Esophagus squamous epithelium (tissue), 5 donors: ENCODE measurements around the gene GALNT10. TPM values are rescaled to one million over a fixed set of nuclear protein-coding genes. Genes with fewer than 3 reads are reported as not detected.

Experiments
- DNase-seq: peaks from one replicate; lab custom pipeline; 2025; lab: John Stamatoyannopoulos, UW
- H3K27ac ChIP-seq, 4 donors: fragments of 200-600 bp; sonication (generic); one replicate each; pipeline ENCODE4 v1.5.1; 2016 to 2019; ENCODE audit warnings: mild to moderate bottlenecking in 1 of 4
- H3K27me3 ChIP-seq, 4 donors: fragments of 200-600 bp; sonication (generic); 1 replicate in 3 of 4; 2 replicates in 1 of 4; pipeline versions ENCODE4 v1.5.1 to v1.6.0; 2017 to 2021; ENCODE audit warnings: antibody characterized with exemption in 1 of 4
- H3K36me3 ChIP-seq, 3 donors: fragments of 200-600 bp; sonication (generic); one replicate each; pipeline ENCODE4 v1.5.1; 2016 to 2019
- H3K4me1 ChIP-seq, 3 donors: fragments of 200-600 bp; sonication (generic); one replicate each; pipeline ENCODE4 v1.5.1; 2017 to 2019
- H3K4me3 ChIP-seq, 4 donors: fragments of 200-600 bp; sonication (generic); 1 replicate in 3 of 4; 2 replicates in 1 of 4; pipeline ENCODE4 v1.5.1; 2016 to 2019; ENCODE audit warnings: mild to moderate bottlenecking in 2 of 4, moderate library complexity in 1 of 4
- H3K9me3 ChIP-seq, 3 donors: fragments of 200-600 bp; sonication (generic); one replicate each; pipeline ENCODE4 v1.5.1; 2016 to 2019
- POLR2A ChIP-seq, 4 donors: fragments of 450-650 bp; IDR thresholded peaks; one replicate each; pipeline ENCODE4 v1.6.1; 2017; ENCODE audit warnings: antibody characterized with exemption in 4 of 4, mild to moderate bottlenecking in 4 of 4, moderate library complexity in 3 of 4
- WGBS, 2 donors: methylation state at CpG; one replicate each; pipeline ENCODE4 v1.1.5; 2018; 5-methylcytosine and 5-hydroxymethylcytosine counted together
- intact Hi-C: fragments of 100-400 bp; cut with DNase I; formaldehyde crosslinking; loops from one replicate; pipeline ENCODE4 v1.15.0; 2022
- total RNA-seq, 4 donors: library from RNA; depleted of rRNA; stranded (reverse); fragments of >200 nt; gene quantifications; one replicate each; pipeline ENCODE4 v1.1.0, GENCODE V29; 2016
- TF ChIP-seq, protein P1 (sequence below), 6 experiments: fragments of 450-650 bp in 4 of 6; fragments of 200-600 bp in 2 of 6; sonication (generic) in 2 of 6; IDR thresholded peaks; one replicate each; pipeline ENCODE4 v1.5.1; 2016 to 2019; ENCODE audit warnings: antibody characterized with exemption in 6 of 6, mild to moderate bottlenecking in 4 of 6, moderate library complexity in 4 of 6
- donor health status: DM: yes; HTN: yes; CAD: no.

GALNT10 gene
- total RNA-seq, 4 donors from 2014 or later = 3.6 to 47.2 (median 9.0) TPM

GRCh38 chr5:154311362-154311761, 120.8 kb downstream of the GALNT10 start:
- TF ChIP-seq POLR2A (IDR thresholded peaks at IDR 0.05) = no peak
- TF ChIP-seq, protein P1, sequence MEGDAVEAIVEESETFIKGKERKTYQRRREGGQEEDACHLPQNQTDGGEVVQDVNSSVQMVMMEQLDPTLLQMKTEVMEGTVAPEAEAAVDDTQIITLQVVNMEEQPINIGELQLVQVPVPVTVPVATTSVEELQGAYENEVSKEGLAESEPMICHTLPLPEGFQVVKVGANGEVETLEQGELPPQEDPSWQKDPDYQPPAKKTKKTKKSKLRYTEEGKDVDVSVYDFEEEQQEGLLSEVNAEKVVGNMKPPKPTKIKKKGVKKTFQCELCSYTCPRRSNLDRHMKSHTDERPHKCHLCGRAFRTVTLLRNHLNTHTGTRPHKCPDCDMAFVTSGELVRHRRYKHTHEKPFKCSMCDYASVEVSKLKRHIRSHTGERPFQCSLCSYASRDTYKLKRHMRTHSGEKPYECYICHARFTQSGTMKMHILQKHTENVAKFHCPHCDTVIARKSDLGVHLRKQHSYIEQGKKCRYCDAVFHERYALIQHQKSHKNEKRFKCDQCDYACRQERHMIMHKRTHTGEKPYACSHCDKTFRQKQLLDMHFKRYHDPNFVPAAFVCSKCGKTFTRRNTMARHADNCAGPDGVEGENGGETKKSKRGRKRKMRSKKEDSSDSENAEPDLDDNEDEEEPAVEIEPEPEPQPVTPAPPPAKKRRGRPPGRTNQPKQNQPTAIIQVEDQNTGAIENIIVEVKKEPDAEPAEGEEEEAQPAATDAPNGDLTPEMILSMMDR (IDR thresholded peaks at IDR 0.05) = no peak
- Histone ChIP-seq H3K9me3 (no peaks in the 10 kb centered on the region), H3K4me3 (no peak overlapping the region), H3K36me3 (no peaks in the 10 kb centered on the region), H3K27ac (no peak overlapping the region), H3K4me1 (no peaks in the 10 kb centered on the region), H3K27me3 (no peaks in the 10 kb centered on the region)
- no peak for DNase-seq
- WGBS, 2 donors = 70 to 74% methylated on average over 4 to 5 of the region's 5 CpGs
- intact Hi-C loops = no loop called here

- no peaks in the 10 kb centered on the region for H3K4me1 ChIP-seq
- no peak for DNase-seq
- no peaks in the 10 kb centered on the region for H3K27me3 ChIP-seq
- no peak overlapping the region for H3K4me3 ChIP-seq
- WGBS, 2 donors = 94 to 100% methylated on average over 2 to 3 of the region's 3 CpGs
- no peak overlapping the region for H3K27ac ChIP-seq
- H3K9me3 ChIP-seq = no peaks in the 10 kb centered on the region
- intact Hi-C loops = no loop called here
- H3K36me3 ChIP-seq = no peaks in the 10 kb centered on the region
- TF ChIP-seq POLR2A (IDR thresholded peaks at IDR 0.05) = no peak
- TF ChIP-seq, protein P1 (IDR thresholded peaks at IDR 0.05) = no peak
Observed at GRCh38 chr5:154312000-154312399, 121.5 kb downstream of the GALNT10 start.

- Histone ChIP-seq H3K27me3 (no peaks in the 10 kb centered on the region), H3K27ac (no peak overlapping the region), H3K4me3 (no peak overlapping the region), H3K4me1 (no peaks in the 10 kb centered on the region), H3K9me3 (no peaks in the 10 kb centered on the region), H3K36me3 (no peaks in the 10 kb centered on the region)
- TF ChIP-seq, protein P1 (IDR thresholded peaks at IDR 0.05) = no peak
- no peak for TF ChIP-seq POLR2A (IDR thresholded peaks at IDR 0.05)
- intact Hi-C loops = no loop called here
- DNase-seq = no peak
Observed at GRCh38 chr5:154312576-154312975, 122.0 kb downstream of the GALNT10 start.

DNA sequence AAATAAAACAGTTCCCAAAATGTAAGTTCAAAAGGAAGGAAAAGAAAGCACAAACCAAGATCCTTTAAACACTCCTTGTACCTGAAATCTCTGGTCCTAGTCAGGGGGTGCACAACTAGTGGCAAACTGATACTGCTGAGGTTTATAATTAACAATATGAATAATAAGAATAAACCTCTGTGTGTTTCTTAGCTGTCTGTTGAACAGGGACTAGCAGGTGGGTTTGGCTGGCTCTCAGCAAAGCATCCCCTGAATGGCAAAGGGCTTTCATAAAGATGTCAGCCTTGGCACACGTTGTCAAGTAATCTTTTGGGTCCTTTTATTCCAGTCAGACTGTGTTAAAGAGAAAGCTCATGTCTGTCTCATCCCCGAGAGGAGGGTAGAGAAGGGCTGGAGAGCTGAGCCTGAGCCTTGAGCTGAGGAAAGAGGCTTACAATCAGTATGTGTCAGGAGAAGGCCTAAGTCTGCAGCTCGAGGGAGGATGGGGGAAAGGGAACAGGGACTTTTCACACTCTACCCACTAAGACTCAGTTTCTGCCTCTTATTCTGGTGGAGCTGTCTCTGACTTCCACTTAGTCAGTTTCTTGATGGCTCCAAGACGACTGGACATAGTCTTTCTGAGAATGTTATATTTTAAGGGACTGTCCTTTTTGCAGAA, 123.0 kb downstream of the GALNT10 start:
- H3K4me1 ChIP-seq = no peaks in the 10 kb centered on the region
- H3K27ac ChIP-seq = no peak overlapping the region
- intact Hi-C loops = no loop called here
- no peaks in the 10 kb centered on the region for H3K36me3 ChIP-seq
- no peak for DNase-seq
- WGBS, 2 donors = 60 to 77% methylated on average over 3 to 4 of the region's 4 CpGs
- H3K4me3 ChIP-seq = no peak overlapping the region
- no peaks in the 10 kb centered on the region for H3K27me3 ChIP-seq
- TF ChIP-seq, protein P1 (IDR thresholded peaks at IDR 0.05) = no peak
- no peak for TF ChIP-seq POLR2A (IDR thresholded peaks at IDR 0.05)
- H3K9me3 ChIP-seq = no peaks in the 10 kb centered on the region

- no peaks in the 10 kb centered on the region for H3K4me1 ChIP-seq
- TF ChIP-seq, protein P1 (IDR thresholded peaks at IDR 0.05) = no peak
- no peak for TF ChIP-seq POLR2A (IDR thresholded peaks at IDR 0.05)
- WGBS, 2 donors = 73 to 90% methylated on average over 3 of the region's 3 CpGs
Observed at GRCh38 chr5:154315196-154315595, 124.7 kb downstream of the GALNT10 start.

More at GRCh38 chr5:154315196-154315595, 124.7 kb downstream of the GALNT10 start:
- Histone ChIP-seq H3K27me3 (no peaks in the 10 kb centered on the region), H3K27ac (no peak overlapping the region), H3K4me3 (no peak overlapping the region), H3K9me3 (no peaks in the 10 kb centered on the region), H3K36me3 (no peaks in the 10 kb centered on the region)
- intact Hi-C loops = no loop called here
- DNase-seq = no peak
